GM19023 (cell line): Measurements from ENCODE around the gene PDCD2L.
"Not testable (repeated sequence)": the region's sequence is repeated elsewhere in the genome, so short reads cannot be mapped to it uniquely, and the experiment has no call there.

Experiments
- ATAC-seq: cut with Tn5 transposase; IDR thresholded peaks from one replicate; pipeline ENCODE4 v1.9.1; 2021; ENCODE audit warnings: mild to moderate bottlenecking, moderate library complexity; ENCODE audit not compliant: unreplicated experiment

The PDCD2L gene

GRCh38 chr19:34409189-34410164, 5.3 kb downstream of the PDCD2L start:
- no peak for ATAC-seq

- no peak for ATAC-seq
Observed at GRCh38 chr19:34411216-34411615, 7.0 kb downstream of the PDCD2L start.

- ATAC-seq, result no peak
Observed at GRCh38 chr19:34416021-34416545, 11.9 kb downstream of the PDCD2L start.

GRCh38 chr19:34418300-34418699, 14.1 kb downstream of the PDCD2L start:
- ATAC-seq, result no peak

GRCh38 chr19:34426096-34426661, 22.0 kb downstream of the PDCD2L start:
- ATAC-seq, result no peak

GRCh38 chr19:34428549-34429285, 24.5 kb downstream of the PDCD2L start:
- ATAC-seq, result peak; percentile 48

DNA sequence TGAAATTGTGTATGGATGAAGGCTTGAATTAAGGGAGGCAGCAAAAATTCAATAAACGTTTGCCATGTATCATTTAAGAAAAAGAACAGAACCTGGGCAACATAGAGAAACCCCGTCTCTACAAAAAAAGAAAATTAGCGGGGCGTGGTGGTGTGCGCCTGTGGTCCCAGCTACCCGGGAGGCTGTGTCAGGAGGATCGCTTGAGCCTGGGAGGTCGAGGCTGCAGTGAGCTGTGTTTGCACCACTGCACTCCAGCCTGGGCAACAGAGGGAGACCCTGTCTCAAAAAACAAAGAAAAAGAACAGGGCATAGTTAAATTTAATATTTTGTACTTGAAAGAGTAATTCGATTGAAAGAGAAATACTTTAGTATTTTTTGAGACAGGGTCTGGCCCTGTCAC, 25.4 kb downstream of the PDCD2L start:
- ATAC-seq, result no peak

DNA sequence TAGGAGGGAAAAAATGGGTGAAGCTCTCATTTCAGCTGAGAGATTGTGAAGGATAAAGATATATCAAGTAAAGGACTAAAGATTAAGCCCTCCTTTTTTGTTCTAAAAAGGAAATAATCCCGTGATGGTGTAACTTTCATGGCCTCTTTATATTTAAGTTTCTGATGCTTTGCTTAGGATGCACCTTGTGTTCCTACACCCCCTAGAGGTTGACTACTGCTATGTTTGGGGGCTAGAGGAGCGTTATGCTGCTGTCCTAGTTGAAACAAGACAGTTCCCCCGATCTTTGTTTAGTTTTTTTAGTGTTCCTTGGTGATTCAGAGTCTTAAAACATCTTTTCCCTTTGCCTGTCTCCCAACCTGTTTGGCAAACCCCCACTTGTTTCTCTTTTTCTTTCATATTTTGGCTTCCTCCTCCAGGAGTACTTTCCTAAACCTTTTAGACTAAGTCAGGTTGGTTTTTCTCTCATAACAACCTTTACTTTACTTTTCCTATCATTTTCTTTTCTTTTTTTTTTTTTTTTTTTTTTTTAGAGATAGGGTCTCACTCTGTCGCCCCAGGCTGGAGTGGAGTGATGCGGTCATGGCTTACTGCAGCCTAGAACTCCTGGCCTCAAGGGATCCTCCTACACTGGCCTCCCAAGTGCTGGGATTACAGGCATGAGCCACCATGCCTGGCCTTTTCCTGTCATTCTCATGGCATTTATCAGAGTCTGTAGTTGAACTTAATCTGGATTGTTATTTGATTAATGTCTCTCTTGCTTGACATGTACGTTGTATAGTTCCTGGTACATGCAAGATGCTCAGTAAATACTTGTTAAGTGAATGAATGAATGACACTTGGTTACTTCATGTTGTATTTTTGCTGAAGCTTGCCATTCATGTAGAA, 26.8 kb downstream of the PDCD2L start:
- no peak for ATAC-seq

- ATAC-seq, result no peak
Observed at GRCh38 chr19:34431681-34432402, 27.6 kb downstream of the PDCD2L start.

- no peak for ATAC-seq
Observed at GRCh38 chr19:34432797-34433196, 28.6 kb downstream of the PDCD2L start.

DNA sequence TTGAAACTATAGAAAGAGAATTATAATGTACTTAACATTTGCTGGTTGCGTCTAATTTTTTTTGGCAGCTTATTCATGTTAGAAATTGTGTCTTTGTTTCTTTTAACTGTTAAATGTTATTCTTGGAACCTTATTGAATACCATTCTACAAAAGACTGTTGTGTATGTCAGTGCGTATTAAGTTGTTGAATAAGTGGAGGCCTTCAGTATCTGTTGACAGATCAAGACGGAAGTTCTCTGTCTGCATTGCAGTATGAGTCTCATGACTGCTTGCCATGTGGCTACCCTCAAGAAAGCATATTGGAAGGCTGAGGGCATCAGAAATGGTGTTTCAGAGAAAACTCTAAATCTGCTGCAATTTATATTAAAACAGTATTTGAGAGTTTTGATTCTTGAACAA, 32.5 kb downstream of the PDCD2L start:
- ATAC-seq, result no peak

GRCh38 chr19:34448191-34448590, 44.0 kb downstream of the PDCD2L start:
- ATAC-seq, result no peak

DNA sequence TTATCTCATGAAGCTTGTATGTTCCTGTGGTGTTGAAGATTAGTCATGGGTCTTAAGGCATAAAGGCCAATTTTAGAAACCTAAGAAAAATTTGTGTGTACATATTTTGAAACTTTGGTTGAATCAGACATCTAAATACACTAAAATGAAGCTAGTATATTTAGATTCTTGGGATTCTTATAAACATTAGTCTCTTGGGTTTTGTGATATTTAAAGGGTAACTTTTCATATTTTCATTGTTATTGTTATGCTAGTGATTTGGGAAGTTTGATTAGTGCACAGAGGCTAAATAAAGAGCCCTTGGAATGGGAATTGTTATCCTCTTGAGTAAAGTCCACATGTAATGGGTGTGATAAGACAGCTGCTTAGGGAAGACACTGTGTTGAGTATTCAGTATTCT, 48.5 kb downstream of the PDCD2L start:
- ATAC-seq, result no peak

- ATAC-seq, result no peak
Observed at GRCh38 chr19:34454091-34454490, 49.9 kb downstream of the PDCD2L start.

- no peak for ATAC-seq
Observed at GRCh38 chr19:34454685-34455084, 50.5 kb downstream of the PDCD2L start.

DNA sequence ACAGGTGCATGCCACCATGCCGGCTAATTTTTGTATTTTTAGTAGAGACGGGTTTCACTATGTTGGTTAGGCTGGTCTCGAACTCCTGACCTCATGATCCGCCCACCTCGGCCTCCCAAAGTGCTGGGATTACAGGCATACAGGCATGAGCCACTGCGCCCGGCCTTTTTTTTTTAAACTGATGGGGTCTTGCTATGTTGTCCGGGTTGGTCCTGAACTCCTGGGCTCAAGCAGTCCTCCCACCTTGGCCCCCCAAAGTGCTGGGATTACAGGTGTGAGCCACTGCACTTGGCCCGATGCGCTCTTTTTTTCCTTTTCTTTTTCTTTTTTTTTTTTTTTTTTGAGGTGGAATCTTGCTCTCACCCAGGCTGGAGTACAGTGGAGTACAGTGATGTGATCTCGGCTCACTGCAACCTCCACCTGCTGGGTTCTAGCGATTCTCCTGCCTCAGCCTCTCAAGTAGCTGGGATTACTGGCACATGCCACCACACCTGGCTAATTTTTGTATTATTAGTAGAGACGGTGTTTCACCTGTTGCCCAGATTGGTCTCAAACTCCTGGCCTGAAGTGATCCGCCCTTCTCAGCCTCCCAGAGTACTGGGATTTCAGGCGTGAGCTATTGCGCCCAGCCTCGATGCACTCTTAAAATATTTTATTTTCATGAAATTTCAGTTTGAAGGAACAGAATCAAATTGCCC, 51.7 kb downstream of the PDCD2L start:
- ATAC-seq, result not testable (repeated sequence)

DNA sequence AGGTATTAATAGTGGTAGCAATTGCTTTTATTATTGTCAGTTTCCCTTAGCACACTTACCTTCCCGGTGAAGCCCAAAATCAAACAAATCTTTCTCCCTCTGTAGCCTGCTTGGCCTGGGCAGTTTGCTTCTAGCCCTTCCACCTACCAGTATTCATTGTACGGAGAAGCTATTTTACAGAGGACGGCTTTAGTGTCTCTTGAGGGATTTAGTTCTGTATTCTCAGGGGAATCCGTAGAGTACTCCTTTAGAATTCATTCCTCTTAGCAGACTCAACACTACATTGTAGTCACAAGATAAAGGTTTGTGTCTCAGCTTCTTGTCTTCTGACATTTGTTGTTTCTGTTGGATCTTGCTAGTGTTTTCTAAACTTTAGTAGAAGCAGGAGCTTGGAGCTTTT, 53.2 kb downstream of the PDCD2L start:
- ATAC-seq, result no peak

DNA sequence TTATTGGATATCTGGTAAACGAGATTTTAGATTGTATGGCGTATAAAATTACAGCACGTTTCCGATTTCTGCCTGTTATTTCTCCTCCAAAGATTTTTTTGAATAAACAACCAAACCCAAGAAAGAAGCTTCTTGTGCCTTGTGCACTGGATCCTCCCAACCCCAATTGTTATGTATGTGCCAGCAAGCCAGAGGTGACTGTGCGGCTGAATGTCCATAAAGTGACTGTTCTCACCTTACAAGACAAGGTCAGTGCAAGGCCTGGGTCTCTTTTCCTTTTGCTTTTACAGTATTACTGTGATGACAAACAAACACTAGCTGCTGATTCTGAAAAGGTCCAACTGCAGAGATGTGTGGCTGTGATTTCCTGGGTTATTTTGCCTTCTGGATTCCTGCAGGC, 54.5 kb downstream of the PDCD2L start:
- ATAC-seq, result no peak

GRCh38 chr19:34459614-34460013, 55.4 kb downstream of the PDCD2L start:
- no peak for ATAC-seq
